HK-2 (cell line): ENCODE measurements around the gene CAND2.
"Not testable (repeated sequence)": the region's sequence is repeated elsewhere in the genome, so short reads cannot be mapped to it uniquely, and the experiment has no call there.

Experiments
- DNase-seq: peaks from one replicate; pipeline ENCODE4 v3.0.0-alpha.2; 2018; ENCODE audit not compliant: unreplicated experiment

CAND2 gene

GRCh38 chr3:12771236-12771635 lies 25.2 kb upstream of the CAND2 start:
- DNase-seq, result no peak

- DNase-seq, result no peak
Observed at GRCh38 chr3:12772462-12772861, 24.0 kb upstream of the CAND2 start.

- no peak for DNase-seq
Observed at GRCh38 chr3:12773030-12773709, 23.3 kb upstream of the CAND2 start.

GRCh38 chr3:12773710-12774086 lies 22.8 kb upstream of the CAND2 start:
- no peak for DNase-seq

- no peak for DNase-seq
Observed at GRCh38 chr3:12774619-12775018, 21.9 kb upstream of the CAND2 start.

GRCh38 chr3:12775226-12775625 lies 21.3 kb upstream of the CAND2 start:
- DNase-seq, result no peak

GRCh38 chr3:12775970-12776369 lies 20.5 kb upstream of the CAND2 start:
- not testable (repeated sequence) for DNase-seq

- DNase-seq, result no peak
Observed at GRCh38 chr3:12777171-12777570, 19.3 kb upstream of the CAND2 start.

- DNase-seq, result no peak
Observed at GRCh38 chr3:12780751-12781150, 15.7 kb upstream of the CAND2 start.

- no peak for DNase-seq
Observed at GRCh38 chr3:12782172-12782815, 14.2 kb upstream of the CAND2 start.

- no peak for DNase-seq
Observed at GRCh38 chr3:12785096-12785495, 11.4 kb upstream of the CAND2 start.

- DNase-seq, result peak; percentile 22
Observed at GRCh38 chr3:12787346-12787745, 9.1 kb upstream of the CAND2 start.

- not testable (repeated sequence) for DNase-seq
Observed at GRCh38 chr3:12787967-12788690, 8.4 kb upstream of the CAND2 start.

GRCh38 chr3:12791430-12791829 lies 5.0 kb upstream of the CAND2 start:
- no peak for DNase-seq

- DNase-seq, result no peak
Observed at GRCh38 chr3:12793701-12794100, 2.8 kb upstream of the CAND2 start.

GRCh38 chr3:12797124-12797891 lies 828 bp downstream of the CAND2 start:
- no peak for DNase-seq

GRCh38 chr3:12797892-12798558 lies 1.5 kb downstream of the CAND2 start:
- DNase-seq, result no peak

- DNase-seq, result no peak
Observed at GRCh38 chr3:12798559-12799179, 2.2 kb downstream of the CAND2 start.

- no peak for DNase-seq
Observed at GRCh38 chr3:12799525-12800440, 3.3 kb downstream of the CAND2 start.

- no peak for DNase-seq
Observed at GRCh38 chr3:12803371-12803770, 6.9 kb downstream of the CAND2 start.
